Stimulated activated CD4-positive, alpha-beta T cell treated with anti-CD3 and anti-CD28 coated beads, Interleukin-12 subunit alpha, Interleukin-12 subunit beta, amount 100 ng/mL, for 4 hours (primary cell): ENCODE data around the gene NCR3LG1.
"Not testable (repeated sequence)": the region's sequence is repeated elsewhere in the genome, so short reads cannot be mapped to it uniquely, and the experiment has no call there.

Source experiments
- DNase-seq: peaks from one replicate; pipeline ENCODE4 v3.0.0-alpha.2; 2020

NCR3LG1 gene

DNA sequence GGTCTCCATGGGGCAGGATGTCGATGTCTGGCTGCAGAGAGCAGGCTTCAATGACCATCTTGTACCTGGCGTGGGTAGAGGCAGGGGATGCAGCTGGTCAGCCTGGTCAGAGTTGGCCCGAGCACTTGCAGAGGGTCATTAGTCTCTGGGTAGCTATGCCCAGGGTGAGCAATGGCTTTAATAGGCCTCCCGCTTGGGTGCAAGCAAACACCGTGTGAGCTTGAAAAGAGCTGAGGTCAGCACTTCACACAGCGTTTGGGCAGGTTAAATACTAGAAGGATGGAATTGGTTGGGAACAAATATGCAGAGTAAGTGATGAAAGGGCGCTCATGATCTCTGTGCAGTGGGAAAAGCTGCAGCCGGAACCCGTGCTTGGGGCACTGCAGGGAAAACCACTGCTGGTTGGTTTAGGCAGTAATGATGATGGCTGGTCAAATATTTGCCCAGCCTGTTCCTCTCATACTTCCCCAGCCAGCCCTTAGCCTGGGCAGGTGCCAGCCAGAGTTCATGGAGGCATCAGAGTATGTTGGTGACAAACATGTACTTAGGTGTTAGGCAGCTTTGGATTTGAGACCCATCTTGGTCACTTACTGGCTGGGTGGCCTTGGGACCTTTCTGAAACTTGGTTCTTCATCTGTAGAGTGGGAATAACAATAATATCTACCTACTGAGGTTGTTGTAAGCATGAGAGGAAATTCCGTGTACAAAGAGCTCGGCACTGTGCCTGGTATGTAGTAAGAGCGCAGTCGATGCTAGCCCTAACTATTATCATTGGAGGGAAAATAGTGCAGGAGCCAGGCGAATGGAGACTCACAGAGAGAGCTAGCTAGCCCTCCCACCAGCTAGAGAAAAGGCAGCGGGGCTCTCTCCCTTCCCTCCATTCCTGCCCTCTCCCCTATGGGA, 62.1 kb downstream of the NCR3LG1 start:
- no peak for DNase-seq

DNA sequence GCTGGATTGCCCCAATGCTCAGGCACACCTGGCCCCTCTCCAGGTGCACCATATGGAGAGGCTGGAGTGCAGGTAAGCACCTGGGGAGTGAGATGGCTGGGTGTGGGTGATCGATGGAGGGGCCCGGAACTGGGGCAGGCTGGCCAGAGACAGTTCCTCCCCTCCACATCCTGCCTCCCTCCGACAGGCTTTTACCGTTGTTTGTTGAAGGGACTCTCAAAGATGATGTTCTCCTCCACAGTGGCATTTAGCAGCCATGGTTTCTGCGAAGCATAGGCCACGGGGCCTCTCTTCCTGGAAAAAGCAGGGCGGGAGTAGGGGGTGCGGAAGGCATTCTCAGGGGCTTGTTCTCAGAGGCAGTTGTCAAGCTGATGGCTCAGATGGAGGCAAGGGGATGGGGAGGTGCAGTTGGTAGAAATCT, 62.7 kb downstream of the NCR3LG1 start:
- no peak for DNase-seq

DNA sequence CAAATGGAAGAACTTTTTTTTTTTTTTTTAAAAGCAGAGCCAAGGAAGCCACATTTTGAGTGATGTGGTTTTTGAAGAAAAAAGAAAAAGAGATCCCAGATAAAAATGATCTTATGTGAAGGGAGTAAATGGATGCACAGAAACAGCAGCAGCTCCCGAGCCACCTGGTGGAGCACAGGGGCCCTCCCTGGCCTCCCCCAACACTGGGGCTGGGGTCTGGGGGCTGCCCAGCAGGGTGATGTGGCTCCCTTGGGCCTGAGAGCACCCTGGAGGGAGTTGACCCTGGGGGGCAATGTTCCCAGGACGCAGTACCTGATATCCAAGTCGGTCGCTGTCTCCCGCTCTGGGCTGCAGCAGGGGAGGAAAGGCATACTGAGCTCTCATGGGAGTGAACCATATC, 63.4 kb downstream of the NCR3LG1 start:
- DNase-seq, result no peak

DNA sequence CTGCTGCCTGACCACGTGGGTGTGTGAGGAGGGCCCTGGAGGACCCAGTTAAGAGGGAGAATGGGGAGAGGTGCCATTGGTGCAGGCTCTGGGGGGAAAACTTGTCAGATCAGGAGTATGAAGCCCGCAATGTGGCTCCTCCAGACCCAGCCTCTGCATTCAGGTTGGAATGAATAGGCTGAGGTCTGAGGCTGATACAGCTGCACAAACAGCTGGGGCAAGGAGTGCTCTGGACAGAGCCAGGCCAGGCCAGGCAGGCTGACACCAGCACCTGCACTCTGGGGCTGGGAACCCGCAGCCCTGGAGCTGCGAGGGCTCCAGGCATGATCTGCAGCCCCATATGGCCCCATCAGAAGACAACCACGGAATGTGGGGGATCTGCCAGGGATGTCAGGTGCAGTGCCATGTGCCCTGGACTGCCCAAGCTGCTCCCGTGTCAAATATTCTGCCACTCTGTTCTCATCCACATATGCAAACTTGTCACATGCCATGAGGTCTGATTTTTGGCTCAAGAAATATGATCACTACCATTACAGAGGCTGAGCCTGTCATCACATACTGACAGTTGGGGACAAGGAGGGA, 64.0 kb downstream of the NCR3LG1 start:
- DNase-seq, result no peak

DNA sequence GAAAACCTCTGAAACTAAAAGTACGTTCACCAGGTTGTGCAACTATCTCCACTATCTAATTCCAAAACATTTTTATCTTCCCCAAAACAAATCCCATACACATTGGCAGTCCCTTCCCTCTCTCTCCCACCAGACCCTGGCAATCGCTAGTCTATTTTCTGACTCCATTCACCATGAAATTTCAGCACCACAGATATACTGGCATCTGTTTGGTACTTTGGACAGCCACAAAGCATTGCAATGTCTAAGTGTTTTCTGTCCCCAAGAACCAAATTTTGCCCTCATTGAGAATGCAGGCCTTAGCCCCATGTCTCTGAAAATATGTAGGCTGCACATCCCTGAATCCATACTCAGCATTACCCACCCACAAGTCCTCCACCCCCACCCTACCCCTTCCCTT, 64.9 kb downstream of the NCR3LG1 start:
- DNase-seq, result no peak

DNA sequence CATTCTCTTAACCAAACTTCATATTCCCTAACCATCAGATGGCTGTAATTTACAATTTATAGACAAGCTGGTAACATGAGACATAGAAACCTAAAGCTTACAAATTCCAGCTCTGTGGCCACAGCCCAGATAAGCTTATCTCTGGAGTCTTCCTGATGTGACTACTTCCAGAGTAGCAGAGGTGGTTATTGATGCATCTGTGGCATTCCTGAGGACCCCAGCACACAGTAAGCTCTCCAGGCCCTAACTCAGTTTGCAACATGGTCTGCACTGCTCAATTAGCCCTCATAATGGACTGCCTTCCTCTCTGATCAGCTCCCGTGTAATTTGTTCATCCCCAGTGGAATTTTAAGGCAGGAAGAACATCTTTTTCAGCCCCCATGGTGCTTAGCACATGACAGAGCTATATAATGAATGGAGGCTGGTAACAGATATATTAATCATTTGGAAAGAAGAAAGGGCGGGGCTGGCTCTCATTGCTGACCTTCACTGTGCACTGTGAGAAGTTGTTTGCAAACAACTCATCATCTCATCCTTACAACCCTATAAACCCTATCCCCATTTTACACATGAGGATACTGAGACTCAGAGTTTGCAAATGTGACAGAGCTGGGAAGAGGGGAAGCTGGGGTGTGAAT, 67.0 kb downstream of the NCR3LG1 start:
- no peak for DNase-seq

- no peak for DNase-seq
Measured at GRCh38 chr11:17421781-17422180, 70.2 kb downstream of the NCR3LG1 start.

GRCh38 chr11:17423533-17424310, 72.1 kb downstream of the NCR3LG1 start:
- no peak for DNase-seq

- not testable (repeated sequence) for DNase-seq
Measured at GRCh38 chr11:17426233-17426632, 74.6 kb downstream of the NCR3LG1 start.
